ENCODE data around the gene PNPLA5.

- no peak for TF ChIP-seq CTCF (IDR thresholded peaks at IDR 0.05 in 4 of 5, conservative IDR thresholded peaks at IDR 0.05 in 1 of 5)
- TF ChIP-seq POLR2A (IDR thresholded peaks at IDR 0.05) = no peak
Measured at GRCh38 chr22:43858156-43858895, 33.5 kb downstream of the PNPLA5 start.

All from gastrocnemius medialis (tissue), 4 donors.